Measurements from ENCODE around the gene CRYGB. TPM values are rescaled to one million over a fixed set of nuclear protein-coding genes. Genes with fewer than 3 reads are reported as not detected.

CRYGB gene
- total RNA-seq, 1 experiment from 2014 or later, result not detected

DNA sequence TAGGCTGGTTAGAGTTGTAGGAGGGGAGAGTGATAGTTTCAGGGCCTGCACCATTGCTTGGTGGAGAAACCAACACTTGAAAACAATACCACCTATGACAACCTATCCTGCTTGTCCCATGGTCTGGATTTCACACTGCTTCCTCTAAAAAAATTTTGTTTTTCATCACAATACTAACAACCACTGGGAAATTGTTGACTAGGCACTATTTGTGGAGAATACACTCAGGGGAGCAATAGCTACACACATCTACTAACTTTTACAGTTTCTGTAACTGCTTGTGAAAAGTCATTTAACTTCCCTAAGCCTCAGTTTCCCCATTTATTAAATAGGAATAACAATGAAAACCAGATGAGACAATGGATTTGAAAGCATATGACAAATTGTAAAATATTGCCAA lies 4.1 kb upstream of the CRYGB start:
- H2BK15ac ChIP-seq (ENCODE audit: low read depth, low read length), result no peak overlapping the region
- no peak overlapping the region for H2BK20ac ChIP-seq (ENCODE audit: low read depth, low read length, poor library complexity, severe bottlenecking)
- peaks cover 2 to 14% (median 2%) of the 10 kb centered on the region in 3 experiments; a peak in 4 of 7 replicates for H3K36me3 Mint-ChIP-seq (ENCODE audit: insufficient read depth in 1 of 3, low read depth in 3 of 3)
- no peak overlapping the region for H3K4me2 ChIP-seq (ENCODE audit: insufficient read depth, insufficient read length, low read length)
- no peak overlapping the region for H3K27ac ChIP-seq (ENCODE audit: insufficient read length, low read depth, low read length)
- H3K14ac ChIP-seq (ENCODE audit: insufficient read depth, low read length), result no peak overlapping the region
- H3T11ph ChIP-seq (ENCODE audit: low read length), result no peak overlapping the region
- no peak overlapping the region for H4K5ac ChIP-seq (ENCODE audit: insufficient read length, low read depth, low read length)
- no peak overlapping the region for H3K23ac ChIP-seq (ENCODE audit: insufficient read length, low read depth, low read length)
- no peaks in the 10 kb centered on the region for H3K23me2 ChIP-seq (ENCODE audit: insufficient read length, low read depth, low read length, poor library complexity, severe bottlenecking)
- no peak overlapping the region for H3K18ac ChIP-seq (ENCODE audit: insufficient read length, low read depth, low read length)
- no peaks in the 10 kb centered on the region for H3K79me1 ChIP-seq (ENCODE audit: insufficient read depth, low read depth, low read length, poor library complexity, severe bottlenecking)
- no peak overlapping the region for H3K56ac ChIP-seq (ENCODE audit: insufficient read length, low read depth, low read length)
- no peak overlapping the region for H4K8ac ChIP-seq (replicated peaks; ENCODE audit: insufficient read length, low read depth, low read length)
- H4K91ac ChIP-seq (ENCODE audit: insufficient read length, low read depth, low read length), result no peak overlapping the region
- H3K4me1 ChIP-seq (ENCODE audit: insufficient read depth, low read length), result no peaks in the 10 kb centered on the region
- H3K79me2 ChIP-seq (ENCODE audit: insufficient read depth, low read length), result no peaks in the 10 kb centered on the region
- H3K27me3 ChIP-seq (ENCODE audit: insufficient read depth, low read length), result no peaks in the 10 kb centered on the region
- peaks cover 11 to 18% of the 10 kb centered on the region in 2 experiments; a peak in 4 of 5 replicates for H3K9me3 Mint-ChIP-seq
- H3K27ac Mint-ChIP-seq, result no peak overlapping the region
- no peaks in the 10 kb centered on the region for H4K20me1 ChIP-seq (ENCODE audit: control insufficient read depth, insufficient read depth, insufficient read length)
- TF ChIP-seq, protein P1, sequence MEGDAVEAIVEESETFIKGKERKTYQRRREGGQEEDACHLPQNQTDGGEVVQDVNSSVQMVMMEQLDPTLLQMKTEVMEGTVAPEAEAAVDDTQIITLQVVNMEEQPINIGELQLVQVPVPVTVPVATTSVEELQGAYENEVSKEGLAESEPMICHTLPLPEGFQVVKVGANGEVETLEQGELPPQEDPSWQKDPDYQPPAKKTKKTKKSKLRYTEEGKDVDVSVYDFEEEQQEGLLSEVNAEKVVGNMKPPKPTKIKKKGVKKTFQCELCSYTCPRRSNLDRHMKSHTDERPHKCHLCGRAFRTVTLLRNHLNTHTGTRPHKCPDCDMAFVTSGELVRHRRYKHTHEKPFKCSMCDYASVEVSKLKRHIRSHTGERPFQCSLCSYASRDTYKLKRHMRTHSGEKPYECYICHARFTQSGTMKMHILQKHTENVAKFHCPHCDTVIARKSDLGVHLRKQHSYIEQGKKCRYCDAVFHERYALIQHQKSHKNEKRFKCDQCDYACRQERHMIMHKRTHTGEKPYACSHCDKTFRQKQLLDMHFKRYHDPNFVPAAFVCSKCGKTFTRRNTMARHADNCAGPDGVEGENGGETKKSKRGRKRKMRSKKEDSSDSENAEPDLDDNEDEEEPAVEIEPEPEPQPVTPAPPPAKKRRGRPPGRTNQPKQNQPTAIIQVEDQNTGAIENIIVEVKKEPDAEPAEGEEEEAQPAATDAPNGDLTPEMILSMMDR (conservative IDR thresholded peaks at IDR 0.05), result no peak
- H3K4me3 Mint-ChIP-seq, result no peak overlapping the region
- no peak for DNase-seq
- H3K27me3 Mint-ChIP-seq (ENCODE audit: low read depth), result no peaks in the 10 kb centered on the region
- no peak overlapping the region for H3K9ac ChIP-seq (ENCODE audit: extremely low read depth, insufficient read length, low read length)
- H2BK5ac ChIP-seq (ENCODE audit: insufficient read length, low read length), result no peak overlapping the region
- H3K4me1 Mint-ChIP-seq, result peaks cover 15 to 17% of the 10 kb centered on the region in 2 experiments
- no peak overlapping the region for H2AK5ac ChIP-seq (ENCODE audit: insufficient read length, low read length)
- H2BK12ac ChIP-seq (ENCODE audit: insufficient read length, low read depth, low read length), result no peak overlapping the region
- no peak overlapping the region for H3K4ac ChIP-seq (ENCODE audit: low read depth, low read length)
- H3K9me3 ChIP-seq (ENCODE audit: control insufficient read depth, low read depth, low read length), result no peaks in the 10 kb centered on the region
- no peak overlapping the region for H2BK120ac ChIP-seq (ENCODE audit: low read depth, low read length, poor library complexity, severe bottlenecking)
- H2AFZ ChIP-seq (ENCODE audit: low read length), result no peak overlapping the region

All from H9 (cell line).